ENCODE results near the gene CCDC186. TPM values are rescaled to one million over a fixed set of nuclear protein-coding genes. Genes with fewer than 3 reads are reported as not detected.

CCDC186 gene
- total and polyA plus RNA-seq, 2 of the 8 experiments (the other 6 are each of a cell fraction or from before 2014, with no cell fraction given) = 3.0 to 30.3 TPM

DNA sequence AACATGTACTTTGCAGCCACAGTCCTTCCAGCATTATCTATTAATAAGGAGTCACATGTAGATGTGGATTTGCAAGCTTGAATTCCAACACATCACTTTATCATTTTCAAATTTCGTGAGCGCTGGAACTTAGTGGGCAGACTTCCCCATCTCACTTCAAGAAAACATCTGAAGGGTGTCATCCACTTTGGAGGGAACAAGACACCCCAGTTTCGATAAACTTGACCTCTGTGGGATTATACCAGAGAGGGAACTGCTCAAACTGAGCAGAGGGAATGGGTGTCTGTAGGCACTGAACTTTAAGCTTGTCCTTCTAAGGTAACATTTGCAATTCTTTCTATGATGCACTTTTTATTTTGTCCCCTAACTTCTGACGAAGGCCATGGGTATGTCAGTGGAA is 102.8 kb downstream of the CCDC186 start:
- H2AFZ ChIP-seq (ENCODE audit: low read length) = no peak overlapping the region
- no peak overlapping the region for H2BK15ac ChIP-seq (ENCODE audit: low read length)
- H3K23ac ChIP-seq (ENCODE audit: insufficient read length) = no peak overlapping the region
- no peak overlapping the region for H3K14ac ChIP-seq (ENCODE audit: insufficient read length)
- TF ChIP-seq PHF8 (conservative IDR thresholded peaks at IDR 0.05; ENCODE audit: low read depth, low read length) = no peak
- TF ChIP-seq BRCA1 (IDR thresholded peaks at IDR 0.05; ENCODE audit: low read depth, low read length) = no peak
- CTCF ChIA-PET (ENCODE audit: partially characterized antibody) = interaction anchor here (0.9 to 1.7 kb wide), 5 partner anchors 10 to 87 kb away, joined by 3 to 5 read pairs (median 3); no protein-coding TSS in a partner anchor
- H3K56ac ChIP-seq (replicated peaks; ENCODE audit: insufficient read length, low read depth, low read length) = no peak overlapping the region
- no peak for DNase-seq (ENCODE audit: low read depth in 1 of 2, low spot score in 2 of 2)
- H2BK5ac ChIP-seq (ENCODE audit: low read depth, low read length) = no peak overlapping the region
- H2BK120ac ChIP-seq (replicated peaks; ENCODE audit: low read depth, low read length) = no peak overlapping the region
- H2BK12ac ChIP-seq (ENCODE audit: low read depth, low read length) = no peak overlapping the region
- 95% methylated on average over 4 of the region's 4 CpGs; no CpG with 5 or more reads in 1 of the 2 experiments for WGBS, 2 experiments (ENCODE audit: extremely low coverage in 1 of 2, insufficient coverage in 1 of 2, insufficient read length in 1 of 2, insufficient replicate concordance in 2 of 2, low coverage in 1 of 2, low lambda C conversion rate in 2 of 2, missing lambda C conversion rate in 1 of 2)
- H3K4me1 ChIP-seq (replicated peaks in 1 of 4; ENCODE audit: control insufficient read depth in 3 of 4, insufficient read depth in 4 of 4, low read length in 3 of 4) = no peaks in the 10 kb centered on the region
- H2AK5ac ChIP-seq (ENCODE audit: low read depth, low read length) = no peak overlapping the region
- no peaks in the 10 kb centered on the region for H3K79me2 ChIP-seq (ENCODE audit: control insufficient read depth in 1 of 2, insufficient read depth in 2 of 2, low read length in 2 of 2)
- no peak overlapping the region for H3K9ac ChIP-seq (replicated peaks in 1 of 4; ENCODE audit: extremely low read depth in 1 of 4, low read depth in 3 of 4, low read length in 3 of 4)
- H3K23me2 ChIP-seq (ENCODE audit: low read depth, low read length) = no peaks in the 10 kb centered on the region
- H4K8ac ChIP-seq (ENCODE audit: extremely low read depth, insufficient read depth, low read length) = no peak overlapping the region
- POLR2A ChIA-PET (ENCODE audit: partially characterized antibody) = no interaction called here
- no peak overlapping the region for H3K18ac ChIP-seq (ENCODE audit: extremely low read depth, low read length)
- H3K4me3 ChIP-seq (ENCODE audit: extremely low read depth in 1 of 4, insufficient read depth in 2 of 4, low read depth in 3 of 4, low read length in 4 of 4) = no peak overlapping the region
- no peak overlapping the region for H2BK20ac ChIP-seq (ENCODE audit: low read length)
- no peaks in the 10 kb centered on the region for H4K20me1 ChIP-seq (replicated peaks in 1 of 2; ENCODE audit: control insufficient read depth in 1 of 2, insufficient read depth in 2 of 2, low read length in 2 of 2)
- no peaks in the 10 kb centered on the region; a peak in 1 of 8 replicates for H3K36me3 ChIP-seq (ENCODE audit: control insufficient read depth in 2 of 4, insufficient read depth in 4 of 4, low read length in 3 of 4)
- H3K4me2 ChIP-seq (ENCODE audit: insufficient read depth in 1 of 2, low read depth in 2 of 2, low read length in 2 of 2) = no peak overlapping the region
- H3K4ac ChIP-seq (replicated peaks; ENCODE audit: insufficient read length, low read depth, low read length) = no peak overlapping the region
- no peak overlapping the region for H4K5ac ChIP-seq (ENCODE audit: insufficient read length, low read depth, low read length)
- H4K91ac ChIP-seq (replicated peaks; ENCODE audit: insufficient read length, low read length) = no peak overlapping the region
- FAIRE-seq = no peak
- no peak overlapping the region for H3K27ac ChIP-seq (ENCODE audit: low read depth, low read length)
- H3K79me1 ChIP-seq (ENCODE audit: low read depth, low read length) = no peaks in the 10 kb centered on the region
- no peaks in the 10 kb centered on the region for H3K27me3 ChIP-seq (replicated peaks in 1 of 4; ENCODE audit: control insufficient read depth in 3 of 4, extremely low read depth in 1 of 4, insufficient read depth in 3 of 4, low read length in 3 of 4)
- no peaks in the 10 kb centered on the region for H3K9me3 ChIP-seq (ENCODE audit: insufficient read depth in 2 of 2, low read depth in 1 of 2, low read length in 1 of 2)

MicroRNAs within 50 kb of the gene (microRNA counts, 767-probe panel; counts per million panel counts)
- 879 counts per million, percentile 95 among the panel's probes with 10 or more counts for microRNA hsa-miR-2110

Small RNA genes lying within 50 kb of the gene (small RNA-seq; reads per million reads assigned to genes)
- gene RF02277 (ENCODE audit: insufficient read depth) (not detected), gene RNU6-709P (ENCODE audit: insufficient read depth) (not detected)

Other genes with a start within 250 kb of the CCDC186 start
- 0.17 and 0.48 TPM in 2 replicates for gene ADRB1, start 130.3 kb downstream of the CCDC186 start, total RNA-seq (2021; fragmentation: NEBNext Ultra II Directional; extraction: Animal tissue kit (Norgen Biotek cat#: 25700))
- gene ADRB1, start 130.3 kb downstream of the CCDC186 start, polyA plus RNA-seq (2011; rRNA removed) = 0.14 TPM in 2 replicates
- 0.71 and 0.92 TPM in 2 replicates for gene TDRD1, start 5.2 kb upstream of the CCDC186 start, total RNA-seq (2021; fragmentation: NEBNext Ultra II Directional; extraction: Animal tissue kit (Norgen Biotek cat#: 25700))
- gene TDRD1, start 5.2 kb upstream of the CCDC186 start, polyA plus RNA-seq (2011; rRNA removed) = 0.02 and 0.05 TPM in 2 replicates
- gene VWA2, start 65.1 kb upstream of the CCDC186 start, total RNA-seq (2021; fragmentation: NEBNext Ultra II Directional; extraction: Animal tissue kit (Norgen Biotek cat#: 25700)) = 2.6 and 2.8 TPM in 2 replicates
- 2.9 and 3.7 TPM in 2 replicates for gene VWA2, start 65.1 kb upstream of the CCDC186 start, polyA plus RNA-seq (2011; rRNA removed)
- gene AFAP1L2, start 230.3 kb upstream of the CCDC186 start, total RNA-seq (2021; fragmentation: NEBNext Ultra II Directional; extraction: Animal tissue kit (Norgen Biotek cat#: 25700)) = 6.2 and 6.4 TPM in 2 replicates
- 3.9 and 5.4 TPM in 2 replicates for gene AFAP1L2, start 230.3 kb upstream of the CCDC186 start, polyA plus RNA-seq (2011; rRNA removed)